Brain pericyte (primary cell): ENCODE measurements around the gene FNDC11.
"Not testable (repeated sequence)": the region's sequence is repeated elsewhere in the genome, so short reads cannot be mapped to it uniquely, and the experiment has no call there.

Experiments used
- DNase-seq: peaks from one replicate; pipeline ENCODE4 v3.0.0-alpha.2; 2012; ENCODE audit warnings: low read depth, low spot score

The FNDC11 gene

DNA sequence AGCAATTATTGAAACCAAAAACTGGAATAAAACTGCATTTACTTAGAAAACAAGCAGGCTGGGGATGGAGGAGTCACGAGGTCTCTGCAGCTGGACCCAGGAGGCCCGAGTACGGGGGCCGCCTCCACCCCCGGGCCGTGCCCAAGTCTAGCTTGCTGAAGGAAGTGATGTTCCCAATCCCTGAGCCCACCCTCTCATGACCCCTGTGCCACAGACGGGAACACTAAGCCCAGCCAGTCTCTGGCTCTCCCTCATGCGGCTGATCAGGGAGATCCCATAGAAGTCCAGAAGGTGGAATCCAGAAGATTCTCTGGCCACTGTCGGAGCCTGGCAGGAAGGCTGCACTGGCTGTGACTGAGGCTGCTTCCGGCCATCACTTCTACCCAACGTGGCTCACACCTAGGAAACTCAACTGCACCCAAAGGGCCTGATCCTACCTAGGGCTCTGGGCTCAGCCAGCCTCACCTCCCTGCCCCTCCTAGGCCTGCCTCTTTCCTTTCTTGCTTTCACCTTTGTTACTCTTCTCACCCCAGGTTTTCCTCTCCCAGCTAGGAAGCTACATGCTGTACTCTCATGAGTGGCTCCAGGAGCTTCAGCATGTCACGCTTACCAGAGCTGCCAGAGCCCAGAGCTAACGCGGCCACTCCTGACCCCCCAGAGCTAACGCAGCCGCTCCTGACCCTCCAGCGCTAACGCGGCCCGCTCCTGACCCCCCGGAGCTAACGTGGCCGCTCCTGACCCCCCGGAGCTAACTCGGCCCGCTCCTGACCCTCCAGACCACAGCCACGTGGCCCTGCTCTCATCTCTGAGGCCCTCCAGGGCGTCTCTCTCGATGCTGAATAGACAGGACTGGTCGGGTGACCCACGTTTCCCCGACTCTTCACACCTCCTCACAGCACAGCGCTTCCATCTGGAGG, 44.8 kb downstream of the FNDC11 start:
- no peak for DNase-seq

DNA sequence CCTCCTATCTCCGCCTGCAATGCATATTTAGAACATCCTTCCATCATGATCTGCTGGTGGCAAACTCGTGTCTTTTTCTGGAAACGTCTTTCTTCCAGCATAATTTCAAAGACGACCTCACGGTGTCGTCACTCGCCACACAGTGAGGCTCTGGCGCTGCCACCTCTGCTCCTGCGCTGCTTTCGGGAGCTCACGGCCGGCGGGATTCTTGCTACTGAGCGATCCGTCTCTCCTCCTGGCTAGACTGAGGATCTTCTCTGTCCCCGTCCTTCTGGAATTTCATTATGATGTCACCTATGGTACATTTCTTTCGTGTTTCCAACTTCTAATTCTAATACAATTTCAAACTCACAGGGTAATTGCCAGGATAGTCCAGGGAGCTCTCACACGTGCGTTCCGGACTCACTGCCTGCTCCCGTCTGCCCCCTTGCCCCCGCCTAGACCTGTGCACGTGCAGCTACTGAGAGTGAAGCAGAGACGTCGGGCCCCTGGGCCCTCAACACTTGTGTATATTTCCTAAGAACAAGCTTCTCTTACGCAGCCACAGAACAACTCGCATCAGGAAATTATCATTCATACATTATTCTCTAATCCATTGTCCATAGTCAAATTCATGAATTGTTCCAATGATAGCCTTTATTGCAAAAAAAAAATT, 45.6 kb downstream of the FNDC11 start:
- no peak for DNase-seq

DNA sequence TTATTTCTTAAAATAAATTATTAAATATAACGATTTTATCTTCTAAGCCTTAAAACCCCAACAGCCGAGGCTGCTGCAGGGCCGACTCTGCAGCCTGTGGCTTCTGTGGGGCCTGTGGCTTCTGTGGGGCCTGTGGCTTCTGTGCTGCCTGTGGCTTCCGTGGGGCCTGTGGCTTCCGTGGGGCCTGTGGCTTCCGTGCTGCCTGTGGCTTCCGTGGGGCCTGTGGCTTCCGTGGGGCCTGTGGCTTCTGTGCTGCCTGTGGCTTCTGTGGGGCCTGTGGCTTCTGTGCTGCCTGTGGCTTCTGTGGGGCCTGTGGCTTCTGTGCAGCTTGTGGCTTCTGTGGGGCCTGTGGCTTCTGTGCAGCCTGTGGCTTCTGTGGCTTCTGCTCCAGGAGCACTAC, 47.7 kb downstream of the FNDC11 start:
- not testable (repeated sequence) for DNase-seq

DNA sequence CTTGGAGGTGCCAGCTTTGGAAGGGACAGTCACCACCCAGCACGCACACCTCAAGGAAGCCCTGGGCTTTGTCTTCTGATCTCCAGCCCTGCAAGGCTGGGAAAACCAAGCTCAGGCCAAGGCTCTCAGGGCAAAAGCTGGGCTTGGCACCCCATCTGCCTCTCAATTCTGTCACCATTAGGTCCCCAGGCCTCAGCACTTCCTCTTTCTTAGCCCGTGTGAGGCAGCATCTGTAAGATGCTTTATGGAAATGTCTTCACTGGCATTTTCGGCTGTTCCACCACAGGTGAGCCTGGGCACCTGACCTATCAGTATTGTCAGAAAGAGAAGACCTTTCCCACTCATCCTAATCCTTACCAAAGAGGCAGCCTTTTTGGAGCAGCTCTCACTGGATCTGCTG, 48.4 kb downstream of the FNDC11 start:
- no peak for DNase-seq
